Kidney capillary endothelial cell (primary cell): Measurements from ENCODE around the gene PTPN14.

Experiments used
- DNase-seq: peaks from one replicate; pipeline ENCODE4 v3.0.0-alpha.2; 2018; ENCODE audit warnings: low spot score

Gene PTPN14

GRCh38 chr1:214568328-214568727, 16.9 kb upstream of the PTPN14 start:
- DNase-seq, result no peak

- DNase-seq, result no peak
Observed at GRCh38 chr1:214567481-214567980, 16.1 kb upstream of the PTPN14 start.

- peak; percentile 90 for DNase-seq
Observed at GRCh38 chr1:214566158-214567104, 15.0 kb upstream of the PTPN14 start.

- DNase-seq, result no peak
Observed at GRCh38 chr1:214565310-214565709, 13.9 kb upstream of the PTPN14 start.

- DNase-seq, result no peak
Observed at GRCh38 chr1:214563881-214564280, 12.5 kb upstream of the PTPN14 start.

GRCh38 chr1:214557952-214558735, 6.7 kb upstream of the PTPN14 start:
- peak; percentile 69 for DNase-seq

GRCh38 chr1:214553142-214553710, 1.8 kb upstream of the PTPN14 start:
- DNase-seq, result no peak

GRCh38 chr1:214552174-214552608, 789 bp upstream of the PTPN14 start:
- peak; percentile 59 for DNase-seq

GRCh38 chr1:214550857-214551435, 456 bp downstream of the PTPN14 start:
- DNase-seq, result peak; percentile 44

GRCh38 chr1:214550013-214550856, 1.2 kb downstream of the PTPN14 start:
- DNase-seq, result peak; percentile 18

- no peak for DNase-seq
Observed at GRCh38 chr1:214549604-214550003, 1.8 kb downstream of the PTPN14 start.

- DNase-seq, result no peak
Observed at GRCh38 chr1:214548988-214549387, 2.4 kb downstream of the PTPN14 start.

- no peak for DNase-seq
Observed at GRCh38 chr1:214548271-214548670, 3.1 kb downstream of the PTPN14 start.

GRCh38 chr1:214547747-214548146, 3.7 kb downstream of the PTPN14 start:
- no peak for DNase-seq

GRCh38 chr1:214546886-214547641, 4.3 kb downstream of the PTPN14 start:
- no peak for DNase-seq

- no peak for DNase-seq
Observed at GRCh38 chr1:214546084-214546483, 5.3 kb downstream of the PTPN14 start.

GRCh38 chr1:214545293-214545692, 6.1 kb downstream of the PTPN14 start:
- no peak for DNase-seq

- DNase-seq, result no peak
Observed at GRCh38 chr1:214544791-214545190, 6.6 kb downstream of the PTPN14 start.

- no peak for DNase-seq
Observed at GRCh38 chr1:214542275-214543199, 8.9 kb downstream of the PTPN14 start.
